ENCODE measurements around the gene CAPNS1.
"Not testable (repeated sequence)": the region's sequence is repeated elsewhere in the genome, so short reads cannot be mapped to it uniquely, and the experiment has no call there.

CAPNS1 gene

DNA sequence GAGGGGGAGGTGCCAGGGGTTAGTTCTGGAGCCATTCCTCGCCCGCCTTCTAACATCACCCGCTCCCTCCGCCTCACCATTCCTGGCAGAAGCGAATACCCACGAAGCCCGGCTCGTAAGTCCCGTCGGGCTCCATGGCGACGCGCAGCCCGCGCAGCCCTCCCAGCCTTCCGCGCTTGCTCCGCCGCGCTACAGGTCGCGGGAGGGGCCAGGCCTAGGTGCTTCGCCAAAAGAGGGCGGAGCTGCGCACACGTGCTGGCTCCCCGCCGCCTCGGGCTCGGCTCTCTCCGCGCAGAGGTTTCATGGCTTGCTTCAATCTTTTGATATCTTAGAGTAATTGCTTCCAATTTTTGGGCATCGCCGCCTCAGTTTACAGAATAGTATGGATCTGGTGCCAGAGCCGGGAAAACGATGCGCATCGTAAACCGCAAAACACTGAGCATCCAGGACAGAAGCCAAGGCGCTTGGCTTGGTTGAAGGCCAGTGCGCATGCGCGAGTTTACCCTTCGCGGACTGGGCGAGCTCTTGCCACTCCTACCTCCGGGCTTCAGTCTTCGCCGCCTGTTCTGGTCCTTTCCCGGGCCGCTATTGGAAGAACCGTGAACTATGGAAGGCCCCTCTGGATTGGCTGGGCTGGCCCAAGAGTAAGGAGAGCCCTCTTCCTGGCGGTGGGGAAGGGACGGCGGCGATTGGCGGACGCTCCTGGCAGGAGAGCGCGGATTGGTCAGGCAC, 25.0 kb upstream of the CAPNS1 start, which contains the start of gene POLR2I:
TSS of gene POLR2I (minus strand) at position 155 of the 732 bp plus-strand sequence. CDS start at position 136, 19 bp downstream.
- peak; percentile 99 for DNase-seq

GRCh38 chr19:36115453-36116343, 24.2 kb upstream of the CAPNS1 start, which contains the start of gene TBCB:
TBCB (plus strand) TSS chr19:36115468; CDS start chr19:36115561, 93 bp downstream.
- peak; percentile 95 for DNase-seq

- DNase-seq, result no peak
Measured at GRCh38 chr19:36116344-36116637, 23.6 kb upstream of the CAPNS1 start.

- DNase-seq, result no peak
Measured at GRCh38 chr19:36120092-36120983, 19.5 kb upstream of the CAPNS1 start.

DNA sequence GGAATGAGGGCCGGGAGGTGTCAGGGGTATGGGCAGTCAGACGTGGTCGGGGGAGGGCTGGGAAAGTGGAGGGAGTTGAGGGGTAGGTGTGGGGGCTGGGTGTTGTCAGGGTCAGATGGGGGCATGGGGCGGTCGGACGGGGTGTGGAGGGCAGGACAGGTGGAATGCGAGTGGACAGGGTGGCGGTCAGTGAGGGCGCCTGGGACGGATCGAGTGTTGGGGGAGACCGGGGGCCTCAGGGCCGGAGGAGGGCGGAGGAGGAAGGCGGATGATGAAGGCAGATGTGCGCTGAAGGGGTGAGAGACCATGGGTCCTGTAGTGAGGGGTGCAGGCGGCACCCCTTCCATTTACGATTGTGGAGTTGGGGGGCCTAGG, 18.9 kb upstream of the CAPNS1 start:
- no peak for DNase-seq

GRCh38 chr19:36121486-36122124, 18.3 kb upstream of the CAPNS1 start:
- no peak for DNase-seq

GRCh38 chr19:36125557-36125956, 14.3 kb upstream of the CAPNS1 start:
- DNase-seq, result no peak

- DNase-seq, result no peak
Measured at GRCh38 chr19:36128392-36128736, 11.5 kb upstream of the CAPNS1 start.

DNA sequence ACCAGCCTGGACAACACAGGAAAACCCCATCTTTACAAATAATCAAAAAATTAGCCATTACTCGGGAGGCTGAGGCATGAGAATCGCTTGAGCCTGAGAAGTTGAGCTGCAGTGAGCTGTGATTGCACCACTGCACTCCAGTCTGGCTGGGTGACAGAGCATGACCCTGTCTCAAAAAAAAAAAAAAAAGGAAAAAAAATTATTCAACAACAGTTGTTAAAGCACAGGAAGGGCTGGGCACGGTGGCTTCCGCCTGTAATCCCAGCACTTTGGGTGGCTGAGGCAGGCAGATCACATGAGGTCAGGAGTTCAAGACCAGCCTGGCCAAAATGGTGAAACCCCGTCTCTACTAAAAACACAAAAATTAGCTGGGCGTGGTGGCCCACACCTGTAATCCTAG, 8.6 kb upstream of the CAPNS1 start:
- DNase-seq, result not testable (repeated sequence)

DNA sequence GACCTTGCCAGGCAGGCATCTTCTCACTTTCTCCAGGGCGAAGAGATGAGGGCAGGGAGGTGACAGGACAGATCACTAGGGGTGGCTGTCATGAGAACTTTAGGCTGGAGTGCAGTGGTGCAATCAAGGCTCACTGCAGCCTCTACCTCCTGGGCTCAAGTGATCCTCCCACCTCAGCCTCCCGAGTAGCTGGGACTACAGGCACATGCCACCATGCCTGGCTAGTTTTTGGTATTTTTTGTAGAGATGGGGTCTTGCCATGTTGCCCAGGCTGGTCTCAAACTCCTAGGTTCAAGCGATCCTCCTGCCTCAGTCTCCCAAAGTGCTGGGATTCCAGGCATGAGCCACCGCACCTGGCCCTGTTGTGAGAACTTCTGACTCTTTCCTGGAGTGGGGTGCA, 5.0 kb upstream of the CAPNS1 start:
- not testable (repeated sequence) for DNase-seq

GRCh38 chr19:36136964-36137686, 2.7 kb upstream of the CAPNS1 start:
- no peak for DNase-seq

- no peak for DNase-seq
Measured at GRCh38 chr19:36139120-36139472, 770 bp upstream of the CAPNS1 start.

- DNase-seq, result peak; percentile 36
Measured at GRCh38 chr19:36140304-36141038, 605 bp downstream of the CAPNS1 start.

- peak; percentile 82 for DNase-seq
Measured at GRCh38 chr19:36141039-36141927, 1.4 kb downstream of the CAPNS1 start.

- DNase-seq, result no peak
Measured at GRCh38 chr19:36142046-36142445, 2.2 kb downstream of the CAPNS1 start.

- no peak for DNase-seq
Measured at GRCh38 chr19:36142496-36142895, 2.6 kb downstream of the CAPNS1 start.

- no peak for DNase-seq
Measured at GRCh38 chr19:36144624-36145023, 4.8 kb downstream of the CAPNS1 start.

DNA sequence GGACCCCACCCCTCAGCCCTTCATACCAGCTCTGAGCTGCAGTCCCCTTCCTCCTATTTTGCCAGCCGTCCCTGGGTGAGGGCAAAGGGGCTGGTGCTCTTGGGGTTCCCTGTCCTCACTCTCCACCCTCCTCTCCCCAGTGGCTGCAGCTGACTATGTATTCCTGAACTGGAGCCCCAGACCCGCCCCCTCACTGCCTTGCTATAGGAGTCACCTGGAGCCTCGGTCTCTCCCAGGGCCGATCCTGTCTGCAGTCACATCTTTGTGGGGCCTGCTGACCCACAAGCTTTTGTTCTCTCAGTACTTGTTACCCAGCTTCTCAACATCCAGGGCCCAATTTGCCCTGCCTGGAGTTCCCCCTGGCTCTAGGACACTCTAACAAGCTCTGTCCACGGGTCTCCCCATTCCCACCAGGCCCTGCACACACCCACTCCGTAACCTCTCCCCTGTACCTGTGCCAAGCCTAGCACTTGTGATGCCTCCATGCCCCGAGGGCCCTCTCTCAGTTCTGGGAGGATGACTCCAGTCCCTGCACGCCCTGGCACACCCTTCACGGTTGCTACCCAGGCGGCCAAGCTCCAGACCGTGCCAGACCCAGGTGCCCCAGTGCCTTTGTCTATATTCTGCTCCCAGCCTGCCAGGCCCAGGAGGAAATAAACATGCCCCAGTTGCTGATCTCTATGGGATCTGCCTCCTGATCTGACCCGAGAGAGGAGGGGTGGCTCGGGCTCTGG, 10.0 kb downstream of the CAPNS1 start:
- DNase-seq, result no peak

DNA sequence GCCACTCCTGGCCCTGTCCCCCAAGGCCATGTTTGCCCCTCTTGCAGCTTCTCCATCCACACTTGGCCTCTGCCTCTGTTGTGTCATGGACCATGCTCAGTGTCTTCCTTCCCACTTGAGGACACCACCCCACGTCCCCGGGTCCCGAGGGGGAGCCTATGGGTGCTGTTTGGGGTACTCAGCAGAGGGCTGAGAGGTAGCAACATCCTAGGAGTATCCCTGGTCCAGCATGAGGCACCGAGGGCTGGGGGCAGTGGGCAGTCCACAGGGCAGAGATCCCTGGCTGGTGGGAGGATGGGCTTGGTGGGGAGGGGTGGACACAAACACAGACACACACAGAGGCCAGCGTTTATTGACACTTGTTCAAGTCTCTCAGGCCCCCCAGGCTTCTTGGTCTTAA, 10.7 kb downstream of the CAPNS1 start:
- no peak for DNase-seq
